Right cardiac atrium (tissue), 5 donors: Measurements from ENCODE around the gene TIMM23. TPM values are rescaled to one million over a fixed set of nuclear protein-coding genes. Genes with fewer than 3 reads are reported as not detected.

ENCODE experiments used
- ATAC-seq, 2 donors: fragments of 200-7000 bp; cut with Tn5 transposase; one replicate each; pipeline versions ENCODE4 v1.8.0 to v1.9.1; 2020; ENCODE audit warnings: moderate library complexity in 2 of 2, mild to moderate bottlenecking in 1 of 2
- DNase-seq, 3 donors: peaks; one replicate each; pipeline ENCODE4 v3.0.0-alpha.2; 2020
- H3K27ac ChIP-seq: one replicate; pipeline ENCODE4 v1.5.1; 2013; ENCODE audit warnings: mild to moderate bottlenecking, low read length, control low read depth, moderate library complexity
- H3K27me3 ChIP-seq: one replicate; pipeline ENCODE4 v1.6.1; 2013; ENCODE audit not compliant: control insufficient read depth, insufficient read depth
- H3K4me1 ChIP-seq: one replicate; pipeline ENCODE4 v1.6.1; 2013; ENCODE audit warnings: low read length; ENCODE audit not compliant: control insufficient read depth, insufficient read depth
- H3K4me3 ChIP-seq: one replicate; pipeline ENCODE4 v1.5.1; 2013; ENCODE audit warnings: low read length, control low read depth
- H3K9me3 ChIP-seq: one replicate; pipeline ENCODE4 v1.6.1; 2013; ENCODE audit warnings: low read length; ENCODE audit not compliant: control insufficient read depth
- WGBS: extraction: QIAGEN DNeasy Blood & Tissue Kit; methylation state at CpG from one replicate; pipeline ENCODE4 v1.1.7; 2013; 5-methylcytosine and 5-hydroxymethylcytosine counted together
- intact Hi-C, 4 donors: fragments of 100-400 bp; cut with DNase I; formaldehyde crosslinking; loops; one replicate each; pipeline versions ENCODE4 v1.11.0 to v1.14.0; 2022 to 2023
- polyA plus RNA-seq: library from polyadenylated mRNA; stranded (reverse); fragments of 200-250 nt; gene quantifications from one replicate; pipeline ENCODE4 v1.2.3, GENCODE V29; 2013
- total RNA-seq, 4 donors: library from RNA; stranded (reverse); fragmentation: NEBNext Ultra II Directional; extraction: Animal tissue kit (Norgen Biotek cat#: 25700); gene quantifications; one replicate each; pipeline ENCODE4 v1.2.1, GENCODE V29; 2021
- donor health status: healthy with polysubstance abuse.
- donor health status: DM: no; HTN: yes; CAD: no.
- donor health status: DM: no; HTN: no; CAD: no.
- donor health status: DM: no; HTN: yes; CAD: no; lungs with severe emphysema.
- donor health status: DM: yes; HTN: yes; CAD: no.

The TIMM23 gene
- total and polyA plus RNA-seq, 5 donors: 61.2 to 117 (median 69.3) TPM

DNA sequence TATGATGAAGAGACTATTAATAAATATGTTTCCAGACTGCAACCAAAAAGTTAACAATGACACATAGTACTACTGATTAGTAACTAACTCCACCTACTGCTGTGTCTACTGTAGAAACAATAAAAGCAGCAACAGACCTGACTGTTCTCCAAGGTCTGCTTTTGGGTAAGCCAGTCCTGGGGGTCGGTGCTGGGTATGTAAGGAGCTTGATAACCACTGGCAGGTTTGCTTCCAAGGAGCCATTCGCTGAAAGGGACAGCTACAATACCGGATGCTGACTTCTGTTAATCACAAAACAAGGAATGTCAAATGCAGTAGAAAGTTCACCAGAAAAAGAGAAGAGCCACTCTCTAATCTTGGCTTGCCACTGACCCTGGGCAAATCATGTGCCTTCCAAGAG, 40.5 kb downstream of the TIMM23 start:
- DNase-seq: no peak
- Histone ChIP-seq H3K9me3 (no peaks in the 10 kb centered on the region), H3K27ac (no peak overlapping the region), H3K4me1 (peaks cover 3% of the 10 kb centered on the region), H3K27me3 (no peaks in the 10 kb centered on the region), H3K4me3 (no peak overlapping the region)
- intact Hi-C loops: no loop called here
- WGBS: 82% methylated on average over 3 of the region's 3 CpGs
- no peak for ATAC-seq

DNA sequence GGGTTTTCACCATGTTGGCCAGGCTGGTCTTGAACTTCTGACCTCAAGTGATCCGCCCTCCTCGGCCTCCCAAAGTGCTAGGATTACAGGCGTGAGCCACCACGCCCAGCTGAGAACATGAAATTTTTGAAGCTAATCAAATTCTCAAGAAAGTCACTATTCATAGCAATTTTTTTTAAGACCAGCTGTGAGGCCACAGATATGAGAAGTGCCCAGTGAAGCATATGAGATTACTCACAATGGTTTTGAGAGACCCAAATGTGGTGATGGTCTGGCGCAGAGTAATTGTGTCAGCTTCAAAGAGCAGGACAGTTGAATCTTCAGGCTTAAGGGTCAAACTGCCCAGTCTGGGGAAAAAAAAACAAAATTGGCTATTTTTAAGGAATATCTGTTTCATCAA, 41.9 kb downstream of the TIMM23 start:
- intact Hi-C loops: no loop called here
- Histone ChIP-seq H3K4me1 (peaks cover 5% of the 10 kb centered on the region), H3K27ac (no peak overlapping the region), H3K27me3 (no peaks in the 10 kb centered on the region), H3K4me3 (no peak overlapping the region), H3K9me3 (no peaks in the 10 kb centered on the region)
- 93% methylated on average over 5 of the region's 5 CpGs for WGBS
- DNase-seq (no peak), ATAC-seq (no peak)

DNA sequence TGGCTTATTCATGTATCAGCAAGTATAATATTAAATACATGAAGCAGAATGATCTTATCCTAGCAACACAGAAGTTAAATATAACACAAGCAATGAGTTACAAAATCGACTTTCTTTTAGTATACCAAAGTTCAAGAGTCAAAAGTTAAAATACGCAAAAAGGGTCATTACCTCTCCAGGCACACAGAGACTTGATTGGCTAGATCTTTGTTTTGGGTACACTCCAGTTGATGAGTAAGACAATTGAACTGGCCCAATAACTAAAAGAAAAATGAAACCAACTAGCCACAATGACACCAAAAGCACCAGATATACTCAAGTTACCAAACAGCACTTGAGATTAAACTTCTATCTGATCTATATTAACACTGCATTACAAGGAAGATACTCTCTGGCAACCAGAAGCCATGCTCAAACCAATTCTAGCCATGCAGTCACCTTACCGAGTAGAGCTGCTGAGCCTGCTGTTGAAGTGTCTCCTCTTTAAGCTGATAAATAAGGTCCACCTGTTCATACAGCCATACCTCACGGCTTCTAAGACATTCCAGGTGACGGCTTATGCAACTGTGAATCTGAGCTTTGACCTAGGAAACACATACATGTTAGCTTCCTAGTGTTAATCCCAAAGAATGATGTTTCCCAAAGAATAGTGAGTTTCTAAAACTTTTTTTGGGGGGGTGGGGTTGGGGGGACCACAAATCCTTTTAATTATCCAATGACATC, 42.6 kb downstream of the TIMM23 start:
- DNase-seq (no peak), ATAC-seq (no peak)
- H3K27ac ChIP-seq: no peak overlapping the region
- WGBS: 89% methylated on average over 5 of the region's 5 CpGs
- no peak overlapping the region for H3K4me3 ChIP-seq
- H3K4me1 ChIP-seq: peaks cover 6% of the 10 kb centered on the region
- H3K9me3 ChIP-seq: no peaks in the 10 kb centered on the region
- intact Hi-C loops: no loop called here
- H3K27me3 ChIP-seq: no peaks in the 10 kb centered on the region

DNA sequence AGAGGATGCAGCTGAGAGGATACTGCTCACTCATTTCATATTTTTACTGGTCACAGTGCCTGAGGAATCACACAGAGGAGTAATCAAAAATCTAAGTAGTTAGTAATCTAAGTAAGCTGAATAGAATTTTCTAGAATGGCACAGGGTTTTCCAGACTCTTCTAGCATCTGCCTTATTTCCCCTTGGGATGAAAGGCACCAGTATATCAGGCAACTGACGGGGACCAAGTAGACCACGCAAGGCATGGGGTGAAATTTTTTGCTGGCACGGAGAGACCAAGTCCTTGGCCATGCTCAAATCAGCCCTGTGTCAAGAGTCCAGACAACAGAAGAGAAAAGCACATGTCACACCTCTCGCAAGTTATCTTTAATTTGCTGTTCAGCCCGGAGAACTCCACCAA, 43.9 kb downstream of the TIMM23 start:
- WGBS: 88% methylated on average over 5 of the region's 5 CpGs
- ATAC-seq (no peak), DNase-seq (no peak)
- H3K4me3 ChIP-seq: no peak overlapping the region
- no peaks in the 10 kb centered on the region for H3K27me3 ChIP-seq
- H3K27ac ChIP-seq: no peak overlapping the region
- peaks cover 10% of the 10 kb centered on the region for H3K4me1 ChIP-seq
- intact Hi-C loops: no loop called here
- no peaks in the 10 kb centered on the region for H3K9me3 ChIP-seq

DNA sequence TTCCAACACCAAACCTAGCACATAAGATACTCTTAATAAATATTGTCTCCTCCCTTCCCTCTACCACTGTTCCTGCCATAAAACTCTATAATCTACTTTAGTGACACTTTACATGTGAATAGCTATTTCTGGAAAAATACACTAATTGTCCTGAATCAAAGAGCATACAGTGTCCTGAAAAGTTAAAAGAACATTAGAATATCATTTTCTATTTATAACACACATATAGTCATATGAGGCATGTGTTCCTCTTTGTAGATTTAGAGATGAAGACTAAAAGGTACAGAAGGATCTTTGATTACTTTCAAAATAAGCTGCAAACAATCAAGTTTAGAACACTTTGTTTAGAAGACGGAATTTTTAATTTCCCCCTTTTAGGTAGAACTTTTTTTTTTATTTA, 44.5 kb downstream of the TIMM23 start:
- Histone ChIP-seq H3K9me3 (no peaks in the 10 kb centered on the region), H3K27ac (no peak overlapping the region), H3K4me1 (peaks cover 10% of the 10 kb centered on the region), H3K27me3 (no peaks in the 10 kb centered on the region), H3K4me3 (no peak overlapping the region)
- intact Hi-C loops: no loop called here
- no peak for ATAC-seq
- 90% methylated on average over 1 of the region's 1 CpG for WGBS
- no peak for DNase-seq

DNA sequence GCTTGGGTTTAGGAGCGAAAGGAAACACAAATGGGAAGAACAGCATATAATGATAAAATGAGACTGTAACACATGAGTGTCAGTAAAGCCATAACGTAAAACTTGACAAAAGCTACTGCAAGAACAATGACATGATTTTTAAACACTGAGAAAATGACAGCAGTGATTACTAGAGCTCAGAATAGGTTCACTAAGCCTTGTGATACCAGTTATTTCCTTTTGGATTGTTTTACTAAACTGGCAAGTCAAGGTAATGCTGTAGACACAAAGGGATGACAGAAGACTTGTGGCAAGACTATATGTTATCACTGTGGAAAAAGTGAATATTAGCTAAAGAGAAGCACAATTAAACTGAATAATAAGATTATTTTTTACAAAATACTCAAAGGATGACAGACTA, 45.4 kb downstream of the TIMM23 start:
- no peak overlapping the region for H3K27ac ChIP-seq
- no peak overlapping the region for H3K4me3 ChIP-seq
- no peaks in the 10 kb centered on the region for H3K27me3 ChIP-seq
- peaks cover 10% of the 10 kb centered on the region for H3K4me1 ChIP-seq
- DNase-seq (no peak), ATAC-seq (no peak)
- no peaks in the 10 kb centered on the region for H3K9me3 ChIP-seq
- intact Hi-C loops: no loop called here
- WGBS: 73% methylated on average over 2 of the region's 2 CpGs

- Histone ChIP-seq H3K9me3 (no peaks in the 10 kb centered on the region), H3K27ac (peak overlapping the region; percentile 25), H3K4me1 (peaks cover 10% of the 10 kb centered on the region), H3K4me3 (no peak overlapping the region), H3K27me3 (no peaks in the 10 kb centered on the region)
- WGBS: 27% methylated on average over 2 of the region's 2 CpGs
- intact Hi-C loops: no loop called here
- no peak for ATAC-seq
- no peak for DNase-seq
Measured at GRCh38 chr10:46018453-46019176, 46.3 kb downstream of the TIMM23 start.

DNA sequence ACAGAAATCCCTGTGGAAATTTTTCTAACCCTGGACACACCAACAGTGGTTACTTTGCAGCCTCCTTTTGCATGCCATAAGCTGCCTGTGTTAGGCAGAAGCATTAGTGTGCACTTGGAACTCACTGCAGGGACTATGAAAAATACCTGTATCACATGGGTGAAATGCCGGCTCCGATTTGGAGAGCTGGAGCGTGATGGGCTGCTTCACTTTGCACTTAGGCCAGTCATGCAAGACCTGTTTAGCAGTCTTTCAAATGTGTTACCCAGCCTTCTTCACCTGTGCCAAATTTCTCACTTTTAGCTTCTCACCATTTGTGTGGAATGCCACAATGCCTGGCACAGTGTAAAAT, 46.9 kb downstream of the TIMM23 start:
- WGBS: 56% methylated on average over 3 of the region's 3 CpGs
- no peak for ATAC-seq

DNA sequence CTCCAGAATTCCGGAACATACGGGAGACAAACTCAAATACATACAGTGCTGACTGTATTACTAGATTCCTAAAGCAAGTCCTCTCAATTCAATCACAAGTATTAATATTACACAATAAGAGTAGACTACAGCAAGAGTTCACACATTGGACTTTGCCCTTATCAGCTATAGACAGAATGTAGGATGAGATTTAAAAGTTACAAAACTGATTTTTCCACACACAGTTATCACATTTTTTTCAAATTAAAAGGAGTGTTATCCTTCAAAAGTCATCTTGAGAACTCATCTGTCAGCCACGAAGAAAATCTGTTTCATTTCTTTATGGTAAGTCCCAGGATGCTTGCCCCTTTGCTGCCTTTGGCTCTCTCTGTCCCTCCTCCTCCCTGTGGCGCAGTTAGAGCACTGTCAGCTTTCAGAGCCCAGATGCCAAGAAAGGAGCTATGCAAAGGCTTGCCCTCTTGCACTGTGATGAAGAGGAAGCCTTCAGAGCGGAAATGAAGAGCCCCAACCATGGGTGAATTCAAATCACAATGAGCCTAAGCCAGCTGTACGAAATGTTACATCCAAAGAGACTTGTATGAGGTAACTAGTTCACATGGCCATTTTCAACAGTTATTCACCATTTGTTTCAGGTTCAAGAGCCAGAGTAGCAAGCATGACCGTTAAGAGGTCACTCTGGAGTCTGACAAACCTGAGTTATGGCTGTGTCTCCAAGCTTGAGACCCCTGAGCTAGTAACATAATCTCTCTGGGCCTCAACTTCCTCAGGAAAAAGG, 47.5 kb downstream of the TIMM23 start:
- Histone ChIP-seq H3K27me3 (no peaks in the 10 kb centered on the region), H3K4me3 (no peak overlapping the region), H3K27ac (peak overlapping the region; percentile 95), H3K4me1 (peaks cover 10% of the 10 kb centered on the region), H3K9me3 (no peaks in the 10 kb centered on the region)
- DNase-seq (peak in 1 of 3 donors; percentile 63), ATAC-seq (peak; percentile 43 to 55)
- intact Hi-C loops: no loop called here
- WGBS: 46% methylated on average over 7 of the region's 7 CpGs

More for the DNA sequence above, 46.9 kb downstream of the TIMM23 start:
- intact Hi-C loops: no loop called here
- DNase-seq: no peak
- Histone ChIP-seq H3K27ac (peak overlapping the region; percentile 12), H3K4me3 (no peak overlapping the region), H3K4me1 (peaks cover 10% of the 10 kb centered on the region), H3K9me3 (no peaks in the 10 kb centered on the region), H3K27me3 (no peaks in the 10 kb centered on the region)

GRCh38 chr10:46020344-46020657, 48.0 kb downstream of the TIMM23 start:
- Histone ChIP-seq H3K4me1 (peaks cover 10% of the 10 kb centered on the region), H3K9me3 (no peaks in the 10 kb centered on the region), H3K27me3 (no peaks in the 10 kb centered on the region), H3K4me3 (no peak overlapping the region), H3K27ac (peak overlapping the region; percentile 95)
- WGBS: 54% methylated on average over 3 of the region's 3 CpGs
- DNase-seq (no peak), ATAC-seq (no peak)
- intact Hi-C loops: no loop called here

DNA sequence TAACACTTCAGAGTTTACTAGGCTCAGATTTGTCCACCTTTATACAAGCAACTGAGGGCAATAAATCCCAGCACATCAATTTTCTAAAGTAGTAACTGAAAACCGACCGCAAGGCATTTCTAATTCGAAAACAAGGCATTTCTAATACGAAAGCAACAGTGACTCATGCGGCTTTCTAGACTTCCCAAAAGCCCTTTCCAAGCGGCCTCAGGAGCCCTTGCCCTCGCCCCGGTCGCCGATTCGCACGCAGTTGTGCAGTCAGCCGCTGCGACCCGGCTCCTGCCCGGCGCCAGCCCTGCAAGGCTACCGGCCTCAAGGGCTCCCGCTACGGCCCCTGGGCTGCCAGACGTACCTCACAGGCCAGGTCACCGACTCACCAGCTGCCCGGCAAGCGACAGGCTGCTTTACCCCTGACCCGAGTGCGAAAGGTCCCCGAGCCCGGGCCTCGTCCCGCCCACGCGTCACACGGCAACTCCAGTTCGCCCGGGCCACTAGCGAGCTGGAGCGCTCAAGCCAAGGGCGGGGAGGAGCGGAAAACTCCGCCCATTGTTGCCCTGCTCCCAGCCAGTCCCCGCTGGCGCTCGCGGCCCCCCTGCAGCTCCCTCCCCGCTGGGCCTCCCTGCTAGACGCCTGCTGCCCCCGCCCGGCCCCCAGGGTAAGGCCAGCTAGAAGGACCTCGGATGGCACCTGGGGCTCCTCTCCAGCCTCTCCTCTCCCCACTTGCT, 50.9 kb downstream of the TIMM23 start:
- WGBS: 1% methylated on average over 49 of the region's 49 CpGs
- Histone ChIP-seq H3K27me3 (no peaks in the 10 kb centered on the region), H3K9me3 (no peaks in the 10 kb centered on the region), H3K4me1 (peaks cover 7% of the 10 kb centered on the region), H3K4me3 (peak overlapping the region; percentile 53), H3K27ac (peak overlapping the region; percentile 96)
- ATAC-seq (peak; percentile 97), DNase-seq (peak; percentile 93 to 97 (median 97))
- intact Hi-C loops: no loop called here
